ENCODE data around the gene CHD8.

Gene CHD8

DNA sequence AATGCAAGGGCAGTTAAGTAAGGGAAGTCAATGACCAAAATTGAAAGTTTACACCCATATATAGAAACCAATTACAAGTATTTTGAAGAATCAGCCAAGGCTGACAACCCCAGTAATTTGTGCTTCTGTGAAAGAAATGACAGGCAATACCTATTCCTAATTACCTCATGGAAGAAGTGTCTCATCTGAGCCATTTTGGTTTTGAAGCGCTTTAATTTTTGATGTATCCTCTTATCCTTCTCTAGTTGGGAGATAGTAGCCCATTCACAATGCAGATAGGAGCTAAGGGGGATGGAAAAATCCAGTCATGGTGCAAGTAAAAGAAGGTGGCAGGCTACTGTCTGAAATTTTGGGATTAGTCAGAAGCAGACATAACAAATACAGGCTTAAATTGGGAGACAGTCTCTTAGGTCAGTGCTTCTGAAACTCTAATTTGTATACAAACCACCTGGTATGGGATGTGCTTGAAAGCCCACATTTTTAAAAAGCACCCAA, 41.7 kb downstream of the CHD8 start:
- no peak overlapping the region for H3K4me3 ChIP-seq (ENCODE audit: low read depth, low read length)
- peak; percentile 22 for DNase-seq (ENCODE audit: low read depth)
- TF ChIP-seq CTCF (IDR thresholded peaks at IDR 0.05; ENCODE audit: insufficient read depth, low read depth, low read length, missing control alignments): no peak

- H3K4me3 ChIP-seq (ENCODE audit: low read depth, low read length): no peak overlapping the region
- TF ChIP-seq CTCF (IDR thresholded peaks at IDR 0.05; ENCODE audit: insufficient read depth, low read depth, low read length, missing control alignments): no peak
- no peak for DNase-seq (ENCODE audit: low read depth)
Observed at GRCh38 chr14:21408147-21408546, 47.8 kb downstream of the CHD8 start.

GRCh38 chr14:21406213-21406612, 49.7 kb downstream of the CHD8 start:
- TF ChIP-seq CTCF (IDR thresholded peaks at IDR 0.05; ENCODE audit: insufficient read depth, low read depth, low read length, missing control alignments): no peak
- DNase-seq (ENCODE audit: low read depth): no peak
- no peak overlapping the region for H3K4me3 ChIP-seq (ENCODE audit: low read depth, low read length)

DNA sequence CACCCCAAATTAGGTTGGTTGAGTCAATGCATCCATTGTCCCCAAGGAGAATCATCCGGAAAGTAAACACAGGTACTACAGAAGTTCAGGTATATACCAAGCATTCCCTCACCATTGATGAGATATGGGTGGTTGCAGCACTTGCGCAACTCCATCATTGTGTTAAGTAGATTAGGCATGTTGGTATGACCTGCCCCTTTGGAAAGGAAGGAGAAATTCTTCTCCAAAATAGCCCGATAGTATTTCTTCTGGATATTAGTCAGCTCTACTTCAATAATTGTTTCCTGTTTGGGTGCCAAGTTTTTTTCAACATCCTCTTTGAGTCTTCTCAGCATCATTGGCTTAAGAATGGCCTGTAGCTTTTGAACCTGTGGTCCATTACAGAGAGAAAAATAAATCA, 50.8 kb downstream of the CHD8 start:
- H3K4me3 ChIP-seq (ENCODE audit: low read depth, low read length): no peak overlapping the region
- no peak for TF ChIP-seq CTCF (IDR thresholded peaks at IDR 0.05; ENCODE audit: insufficient read depth, low read depth, low read length, missing control alignments)
- no peak for DNase-seq (ENCODE audit: low read depth)

DNA sequence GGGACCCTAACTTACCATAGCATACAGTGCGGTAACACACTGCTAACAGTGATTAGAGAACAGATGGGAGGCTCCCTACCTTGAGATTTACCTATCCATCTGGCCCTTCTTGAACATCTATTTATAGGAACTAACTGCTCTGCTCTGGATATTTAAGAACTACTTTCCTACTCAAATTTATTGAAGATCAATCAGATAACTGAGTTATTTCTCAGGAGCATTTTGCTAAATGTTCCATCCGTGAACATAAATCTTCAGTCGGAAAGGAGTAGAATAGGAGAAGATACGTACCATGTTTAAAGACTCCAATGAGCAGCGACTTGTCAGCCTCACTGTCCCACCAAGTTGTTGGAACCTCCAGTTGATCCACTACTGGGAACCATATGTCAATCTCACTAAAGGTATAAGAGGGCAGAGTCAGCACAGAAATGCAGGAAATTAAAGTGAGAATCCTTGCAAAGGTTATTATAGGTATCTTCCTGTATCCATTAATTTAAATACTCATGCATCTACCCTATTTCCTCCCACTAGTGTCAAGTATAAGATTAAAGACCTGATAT, 56.5 kb downstream of the CHD8 start:
- no peak overlapping the region for H3K4me3 ChIP-seq (ENCODE audit: low read depth, low read length)
- no peak for TF ChIP-seq CTCF (IDR thresholded peaks at IDR 0.05; ENCODE audit: insufficient read depth, low read depth, low read length, missing control alignments)
- DNase-seq (ENCODE audit: low read depth): no peak

- no peak overlapping the region for H3K4me3 ChIP-seq (ENCODE audit: low read depth, low read length)
- TF ChIP-seq CTCF (IDR thresholded peaks at IDR 0.05; ENCODE audit: insufficient read depth, low read depth, low read length, missing control alignments): no peak
- DNase-seq (ENCODE audit: low read depth): no peak
Observed at GRCh38 chr14:21398901-21399300, 57.0 kb downstream of the CHD8 start.

DNA sequence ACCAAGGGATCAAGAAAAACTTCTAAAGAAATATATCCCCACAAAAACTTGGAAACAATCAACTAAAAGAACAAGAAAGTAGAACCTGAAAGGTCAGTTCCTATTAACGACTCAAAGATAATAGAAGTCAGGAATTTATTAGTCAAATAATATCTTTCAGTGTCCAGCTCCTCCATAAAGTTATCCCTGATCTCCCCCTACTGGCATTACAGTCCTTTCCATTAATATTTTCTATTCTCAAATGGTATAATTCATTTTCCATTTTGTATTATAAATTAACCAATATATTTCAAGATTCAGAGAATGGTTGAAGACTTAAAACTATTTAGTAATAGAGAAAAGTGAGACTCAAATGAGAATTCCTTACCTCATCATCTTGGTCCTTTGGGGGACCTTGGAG, 60.5 kb downstream of the CHD8 start:
- H3K4me3 ChIP-seq (ENCODE audit: low read depth, low read length): no peak overlapping the region
- no peak for DNase-seq (ENCODE audit: low read depth)
- no peak for TF ChIP-seq CTCF (IDR thresholded peaks at IDR 0.05; ENCODE audit: insufficient read depth, low read depth, low read length, missing control alignments)

Data from GM12865 (cell line).